ENCODE measurements around the gene CHURC1. TPM values are rescaled to one million over a fixed set of nuclear protein-coding genes. Genes with fewer than 3 reads are reported as not detected.

The CHURC1 gene
- total RNA-seq, 2 donors from 2014 or later, result 28.4 to 67.5 TPM

- Mint-ChIP-seq H3K36me3 (peaks cover 6 to 30% of the 10 kb centered on the region in 2 donors), H3K9me3 (no peaks in the 10 kb centered on the region), H3K27ac (no peak overlapping the region)
- DNase-seq (ENCODE audit: low spot score in 2 of 2) (no peak), ATAC-seq (peak; percentile 80 to 94)
Observed at GRCh38 chr14:64928239-64929013, 14.2 kb downstream of the CHURC1 start.

DNA sequence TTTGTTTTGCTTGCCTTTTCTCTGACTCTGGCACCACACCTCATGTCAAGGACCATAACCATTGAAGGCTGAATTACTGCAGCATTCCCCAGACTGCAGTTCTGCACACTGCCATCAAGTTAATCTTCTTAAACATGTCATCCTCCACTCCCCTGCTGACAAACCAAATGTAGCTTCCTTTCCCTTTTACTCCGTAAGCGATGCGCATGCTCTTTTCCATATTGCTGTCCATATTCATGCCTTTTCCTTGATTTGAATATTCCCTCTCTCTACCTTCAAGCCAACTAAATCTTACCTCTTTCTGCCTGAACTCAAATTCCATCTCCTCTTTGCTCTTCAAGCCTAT is 14.7 kb downstream of the CHURC1 start:
- H3K9me3 Mint-ChIP-seq, result no peaks in the 10 kb centered on the region
- no peak overlapping the region for H3K27ac Mint-ChIP-seq
- ATAC-seq, result peak in 1 of 2 donors; percentile 66
- H3K36me3 Mint-ChIP-seq, result peaks cover 6 to 26% of the 10 kb centered on the region in 2 donors
- no peak for DNase-seq (ENCODE audit: low spot score in 2 of 2)

- H3K36me3 Mint-ChIP-seq, result peaks cover 6 to 36% of the 10 kb centered on the region in 2 donors
- no peak overlapping the region for H3K27ac Mint-ChIP-seq
- H3K9me3 Mint-ChIP-seq, result no peaks in the 10 kb centered on the region
- no peak for DNase-seq (ENCODE audit: low spot score in 2 of 2)
- ATAC-seq, result no peak
Observed at GRCh38 chr14:64930085-64930843, 16.0 kb downstream of the CHURC1 start.

DNA sequence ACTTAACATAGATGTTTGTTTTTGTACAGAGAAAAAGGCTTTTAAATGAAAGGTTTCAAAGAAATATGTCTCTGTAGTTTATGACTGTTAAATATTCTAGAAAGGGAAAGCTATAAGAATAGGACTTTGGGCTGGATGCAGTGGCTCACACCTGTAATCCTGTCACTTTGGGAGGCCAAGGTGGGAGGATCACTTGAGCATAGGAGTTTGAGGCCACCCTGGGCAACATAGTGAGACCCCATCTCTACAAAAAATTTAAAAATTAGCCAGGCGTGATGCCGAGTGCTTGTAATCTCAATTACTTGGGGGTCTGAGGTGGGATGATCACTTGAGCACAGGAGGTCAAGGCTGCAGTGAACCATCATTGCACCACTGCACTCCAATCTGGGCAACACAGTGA is 16.9 kb downstream of the CHURC1 start:
- peaks cover 6 to 30% of the 10 kb centered on the region in 2 donors for H3K36me3 Mint-ChIP-seq

DNA sequence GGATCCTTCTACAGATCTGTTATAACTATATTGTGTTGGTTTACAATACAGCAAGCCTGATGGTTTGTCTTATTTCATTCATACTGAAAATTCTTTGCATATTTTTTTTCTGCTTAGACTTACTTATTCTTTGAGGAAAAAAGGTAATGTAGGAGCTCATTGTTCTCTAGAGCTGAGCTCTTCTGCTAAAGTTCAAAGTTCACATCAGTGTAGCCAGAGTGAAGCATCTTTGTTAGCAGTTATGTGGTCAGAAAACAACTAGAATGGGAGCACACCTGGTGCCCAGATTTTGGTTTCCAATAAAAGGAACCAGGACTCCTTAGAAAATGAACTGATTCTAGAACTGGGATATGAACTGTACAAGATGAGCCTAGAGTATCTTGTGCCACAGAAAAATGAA is 18.0 kb downstream of the CHURC1 start:
- no peaks in the 10 kb centered on the region for H3K9me3 Mint-ChIP-seq
- peaks cover 0 to 27% of the 10 kb centered on the region in 2 donors for H3K36me3 Mint-ChIP-seq
- no peak for ATAC-seq
- DNase-seq (ENCODE audit: low spot score in 2 of 2), result no peak
- H3K27ac Mint-ChIP-seq, result no peak overlapping the region

More for the DNA sequence above, 16.9 kb downstream of the CHURC1 start:
- ATAC-seq (no peak), DNase-seq (ENCODE audit: low spot score in 2 of 2) (no peak)
- peak overlapping the region in 1 of 2 donors; percentile 57 for H3K27ac Mint-ChIP-seq
- H3K9me3 Mint-ChIP-seq, result no peaks in the 10 kb centered on the region

DNA sequence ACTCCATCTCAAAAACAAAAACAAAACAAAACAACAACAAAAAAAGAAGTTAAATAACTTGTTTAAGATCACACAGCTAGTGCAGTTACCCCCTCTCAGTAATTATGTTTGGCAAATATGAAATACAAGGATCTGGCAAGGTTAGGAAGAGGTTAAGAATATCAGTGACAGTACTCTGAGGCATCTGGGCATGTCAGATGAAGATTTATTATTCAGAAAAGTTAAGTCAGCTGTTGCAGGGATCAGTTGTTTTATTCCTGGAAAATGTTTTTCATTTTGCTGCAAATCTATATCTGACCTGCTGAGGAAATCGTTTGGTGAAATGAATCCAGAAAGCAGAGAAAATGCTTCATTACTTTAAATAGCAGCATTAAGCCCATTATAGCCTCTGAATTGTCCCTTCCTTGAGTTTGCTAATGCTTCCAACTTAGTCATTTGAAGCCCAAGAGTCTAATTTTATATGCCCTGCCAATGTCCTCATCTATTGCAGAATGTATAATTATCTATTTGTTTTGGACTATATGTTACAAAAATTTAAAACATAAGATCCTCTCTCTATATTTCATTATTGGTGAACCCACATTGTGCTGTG is 20.2 kb downstream of the CHURC1 start:
- no peak for DNase-seq (ENCODE audit: low spot score in 2 of 2)
- Mint-ChIP-seq H3K27ac (peak overlapping the region; percentile 31 to 80), H3K36me3 (peaks cover 0 to 40% of the 10 kb centered on the region in 2 donors), H3K9me3 (no peaks in the 10 kb centered on the region)
- no peak for ATAC-seq

DNA sequence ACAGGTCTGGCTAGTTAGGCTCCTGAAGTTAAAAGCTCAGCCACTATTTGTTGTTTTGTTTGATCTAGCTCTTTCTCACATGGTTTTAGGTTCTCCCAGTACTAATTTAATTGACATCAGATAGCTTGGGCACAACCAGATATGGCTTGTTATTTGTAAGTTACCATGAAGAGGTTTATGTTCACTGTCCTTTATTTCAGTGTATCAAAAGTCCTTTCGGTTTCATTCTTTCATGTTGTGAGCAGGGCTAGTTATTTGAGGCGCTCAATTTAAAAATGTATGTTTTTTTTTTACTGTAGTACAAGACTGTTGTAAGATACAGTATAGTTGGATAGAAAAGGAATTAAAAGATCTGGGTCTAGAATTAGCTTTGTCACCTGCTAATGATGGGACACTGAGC is 21.3 kb downstream of the CHURC1 start:
- peak overlapping the region in 1 of 2 donors; percentile 80 for H3K27ac Mint-ChIP-seq
- ATAC-seq, result peak in 1 of 2 donors; percentile 20
- DNase-seq (ENCODE audit: low spot score in 2 of 2), result no peak
- H3K9me3 Mint-ChIP-seq, result no peaks in the 10 kb centered on the region
- H3K36me3 Mint-ChIP-seq, result peaks cover 0 to 35% of the 10 kb centered on the region in 2 donors

DNA sequence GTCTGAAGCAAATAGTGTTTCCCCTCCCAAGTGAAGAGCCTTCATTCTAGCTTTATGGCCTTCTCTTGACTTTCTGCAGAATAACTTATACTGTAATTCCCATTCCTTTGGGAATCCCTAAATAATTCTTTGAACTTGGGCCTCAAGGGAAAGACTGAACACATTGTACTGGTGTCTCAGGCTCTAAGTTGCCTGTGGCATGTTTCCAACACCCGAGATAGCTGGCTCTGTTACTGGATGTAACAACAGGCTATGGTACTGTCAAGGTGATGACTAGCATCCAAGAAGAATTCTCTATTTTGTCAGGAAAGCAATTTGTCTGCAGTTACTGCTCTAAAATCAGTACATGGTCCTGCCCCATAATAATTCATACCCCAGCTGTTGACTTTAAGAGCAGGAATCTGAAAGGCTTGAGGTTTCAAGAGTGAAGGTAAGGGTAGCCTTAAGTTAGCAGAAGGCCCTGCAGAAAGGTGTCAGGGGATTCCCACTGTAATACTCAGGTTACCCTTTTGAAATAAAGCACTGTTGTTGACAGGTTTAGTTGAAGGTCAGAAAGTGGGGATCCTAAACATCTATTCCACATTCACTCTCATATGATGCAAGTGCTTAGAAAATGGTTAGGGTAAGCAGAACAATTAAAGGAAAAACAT is 23.0 kb downstream of the CHURC1 start:
- peak overlapping the region in 1 of 2 donors; percentile 66 for H3K27ac Mint-ChIP-seq
- ATAC-seq, result peak in 1 of 2 donors; percentile 14

DNA sequence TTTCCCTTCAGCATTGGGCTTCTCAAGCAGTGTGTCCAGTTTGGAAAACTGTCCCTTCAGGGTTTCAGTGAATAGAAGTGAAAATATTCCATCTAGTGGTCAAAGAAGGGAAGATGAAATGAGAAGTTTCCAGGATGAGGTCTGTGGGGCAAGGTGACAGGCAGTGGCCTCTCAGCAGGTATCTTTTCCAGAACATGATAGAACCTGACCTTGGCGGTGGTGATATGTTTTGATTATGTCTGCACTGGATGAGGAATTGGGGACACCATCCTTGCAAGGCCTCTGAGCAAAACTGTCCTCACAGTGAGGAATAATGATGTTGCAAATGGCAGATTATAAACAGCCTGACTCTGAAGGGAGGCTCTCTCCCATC is 23.6 kb downstream of the CHURC1 start:
- ATAC-seq (no peak), DNase-seq (ENCODE audit: low spot score in 2 of 2) (no peak)
- no peaks in the 10 kb centered on the region for H3K9me3 Mint-ChIP-seq
- H3K36me3 Mint-ChIP-seq, result peaks cover 0 to 30% of the 10 kb centered on the region in 2 donors
- peak overlapping the region in 1 of 2 donors; percentile 66 for H3K27ac Mint-ChIP-seq

More for the DNA sequence above, 23.0 kb downstream of the CHURC1 start:
- peaks cover 0 to 30% of the 10 kb centered on the region in 2 donors for H3K36me3 Mint-ChIP-seq
- H3K9me3 Mint-ChIP-seq, result no peaks in the 10 kb centered on the region
- no peak for DNase-seq (ENCODE audit: low spot score in 2 of 2)

DNA sequence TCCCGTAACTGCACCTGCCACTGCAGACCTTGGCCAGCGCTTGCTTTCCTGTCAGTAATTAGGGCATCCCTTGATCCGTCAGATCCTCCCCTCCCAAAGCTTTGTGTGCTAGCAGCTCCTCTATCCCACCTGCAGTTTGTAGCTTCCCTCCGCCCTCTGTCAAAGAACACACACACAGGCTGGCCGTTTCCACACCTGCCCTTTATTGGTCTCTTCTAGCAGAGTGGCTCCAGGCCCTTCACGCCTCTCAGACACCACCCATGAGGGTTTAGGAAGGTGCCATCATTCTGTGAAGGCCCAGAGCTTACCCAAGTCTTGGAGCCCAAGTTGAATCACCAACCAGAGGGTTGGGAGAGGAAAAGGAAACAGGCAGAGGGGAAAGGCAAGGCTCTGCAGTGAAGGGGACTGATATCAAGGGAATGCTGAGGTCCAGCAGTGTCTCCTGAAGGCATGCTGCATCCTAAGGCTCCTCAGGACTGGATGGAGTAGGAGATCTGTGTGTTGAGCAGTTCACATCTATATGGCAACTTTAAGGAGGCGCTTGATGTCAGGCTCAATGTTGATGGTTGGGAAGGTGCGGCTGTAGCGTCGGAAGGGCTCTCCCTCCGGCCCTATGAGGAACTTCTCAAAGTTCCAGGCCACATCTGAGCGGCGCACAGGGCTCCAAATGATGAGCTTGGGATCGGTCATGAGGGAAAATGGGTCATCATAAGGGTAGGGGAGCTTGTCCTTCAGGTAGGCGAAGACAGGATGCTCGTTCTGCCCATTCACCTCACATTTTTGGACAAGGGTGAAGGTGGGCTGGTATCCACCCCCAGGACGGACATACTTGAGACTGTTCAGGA is 24.9 kb downstream of the CHURC1 start:
- peak overlapping the region; percentile 1 to 95 for H3K27ac Mint-ChIP-seq
- ATAC-seq (no peak), DNase-seq (ENCODE audit: low spot score in 2 of 2) (no peak)
- H3K36me3 Mint-ChIP-seq, result peaks cover 0 to 27% of the 10 kb centered on the region in 2 donors
- H3K9me3 Mint-ChIP-seq, result no peaks in the 10 kb centered on the region

GRCh38 chr14:64939817-64940190 is 25.5 kb downstream of the CHURC1 start:
- DNase-seq (ENCODE audit: low spot score in 2 of 2) (no peak), ATAC-seq (no peak)
- Mint-ChIP-seq H3K27ac (peak overlapping the region in 1 of 2 donors; percentile 30), H3K9me3 (no peaks in the 10 kb centered on the region), H3K36me3 (peaks cover 0 to 21% of the 10 kb centered on the region in 2 donors)

- no peak for ATAC-seq
- H3K9me3 Mint-ChIP-seq, result no peaks in the 10 kb centered on the region
- H3K27ac Mint-ChIP-seq, result peak overlapping the region in 1 of 2 donors; percentile 30
- peaks cover 3 to 25% of the 10 kb centered on the region in 2 donors for H3K36me3 Mint-ChIP-seq
- no peak for DNase-seq (ENCODE audit: low spot score in 2 of 2)
Observed at GRCh38 chr14:64940336-64940910, 26.2 kb downstream of the CHURC1 start.

DNA sequence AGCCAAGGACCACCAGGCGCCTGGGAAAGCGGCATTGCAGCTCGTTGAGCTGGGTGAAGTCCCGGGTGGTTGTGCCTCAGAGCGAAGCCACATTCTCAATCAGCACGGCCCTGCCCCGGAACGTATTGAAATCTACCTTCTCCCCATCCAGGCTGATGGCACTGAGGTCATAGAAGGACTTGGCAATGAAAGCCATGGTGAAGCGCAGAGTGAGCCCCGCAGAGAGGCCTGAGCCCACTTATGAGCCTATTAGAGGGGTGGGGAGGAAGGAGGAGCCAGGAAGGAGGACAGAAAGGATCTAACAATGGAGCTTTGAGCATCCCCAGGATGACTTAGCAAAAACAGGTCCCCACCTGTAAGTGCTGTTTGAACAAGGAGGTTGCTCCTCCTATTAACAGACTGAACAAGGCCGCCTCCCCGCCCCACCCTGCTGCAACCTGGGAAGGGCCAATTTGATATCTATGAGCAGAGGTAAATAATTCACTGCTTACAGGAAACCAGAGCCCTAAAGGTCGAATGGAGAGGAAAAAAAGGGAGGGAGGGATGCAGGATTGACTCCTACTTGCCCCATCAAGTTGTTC is 28.4 kb downstream of the CHURC1 start, which contains the start of gene GPX2:
Gene GPX2, minus strand, starts transcription at position 215 of the 581 bp plus-strand sequence. Its CDS starts 19 bp downstream, at position 196.
- Mint-ChIP-seq H3K9me3 (no peaks in the 10 kb centered on the region), H3K27ac (peak within 1 kb of the TSS; percentile 55 to 75), H3K36me3 (peaks cover 4 to 21% of the 10 kb centered on the region in 2 donors)
- no peak for ATAC-seq
- DNase-seq (ENCODE audit: low spot score in 2 of 2), result no peak

GRCh38 chr14:64943556-64943955 is 29.3 kb downstream of the CHURC1 start:
- Mint-ChIP-seq H3K27ac (peak overlapping the region; percentile 55 to 84), H3K36me3 (peaks cover 4 to 19% of the 10 kb centered on the region in 2 donors), H3K9me3 (no peaks in the 10 kb centered on the region)
- ATAC-seq (no peak), DNase-seq (ENCODE audit: low spot score in 2 of 2) (no peak)

GRCh38 chr14:64944041-64944440 is 29.8 kb downstream of the CHURC1 start:
- Mint-ChIP-seq H3K36me3 (peaks cover 4 to 15% of the 10 kb centered on the region in 2 donors), H3K27ac (peak overlapping the region in 1 of 2 donors; percentile 84), H3K9me3 (no peaks in the 10 kb centered on the region)
- no peak for ATAC-seq
- no peak for DNase-seq (ENCODE audit: low spot score in 2 of 2)

All from activated naive CD4-positive, alpha-beta T cell treated with anti-CD3 and anti-CD28 coated beads, Interleukin-2, amount 50 U/mL, for 72 hours (primary cell).